ENCODE data around the gene PTGR3. TPM values are rescaled to one million over a fixed set of nuclear protein-coding genes. Genes with fewer than 3 reads are reported as not detected.

PTGR3 gene, protein sequence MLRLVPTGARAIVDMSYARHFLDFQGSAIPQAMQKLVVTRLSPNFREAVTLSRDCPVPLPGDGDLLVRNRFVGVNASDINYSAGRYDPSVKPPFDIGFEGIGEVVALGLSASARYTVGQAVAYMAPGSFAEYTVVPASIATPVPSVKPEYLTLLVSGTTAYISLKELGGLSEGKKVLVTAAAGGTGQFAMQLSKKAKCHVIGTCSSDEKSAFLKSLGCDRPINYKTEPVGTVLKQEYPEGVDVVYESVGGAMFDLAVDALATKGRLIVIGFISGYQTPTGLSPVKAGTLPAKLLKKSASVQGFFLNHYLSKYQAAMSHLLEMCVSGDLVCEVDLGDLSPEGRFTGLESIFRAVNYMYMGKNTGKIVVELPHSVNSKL
- 8.9 to 10.4 TPM (median 10.3 TPM) in 3 replicates for total RNA-seq
- long read RNA-seq, full-length matches to known transcripts: 8 of 10 reads
- long read RNA-seq, partial matches to known transcripts: 0 of 10 reads
- long read RNA-seq, other reads (novel, unspliced or antisense): 2 of 10 reads

DNA sequence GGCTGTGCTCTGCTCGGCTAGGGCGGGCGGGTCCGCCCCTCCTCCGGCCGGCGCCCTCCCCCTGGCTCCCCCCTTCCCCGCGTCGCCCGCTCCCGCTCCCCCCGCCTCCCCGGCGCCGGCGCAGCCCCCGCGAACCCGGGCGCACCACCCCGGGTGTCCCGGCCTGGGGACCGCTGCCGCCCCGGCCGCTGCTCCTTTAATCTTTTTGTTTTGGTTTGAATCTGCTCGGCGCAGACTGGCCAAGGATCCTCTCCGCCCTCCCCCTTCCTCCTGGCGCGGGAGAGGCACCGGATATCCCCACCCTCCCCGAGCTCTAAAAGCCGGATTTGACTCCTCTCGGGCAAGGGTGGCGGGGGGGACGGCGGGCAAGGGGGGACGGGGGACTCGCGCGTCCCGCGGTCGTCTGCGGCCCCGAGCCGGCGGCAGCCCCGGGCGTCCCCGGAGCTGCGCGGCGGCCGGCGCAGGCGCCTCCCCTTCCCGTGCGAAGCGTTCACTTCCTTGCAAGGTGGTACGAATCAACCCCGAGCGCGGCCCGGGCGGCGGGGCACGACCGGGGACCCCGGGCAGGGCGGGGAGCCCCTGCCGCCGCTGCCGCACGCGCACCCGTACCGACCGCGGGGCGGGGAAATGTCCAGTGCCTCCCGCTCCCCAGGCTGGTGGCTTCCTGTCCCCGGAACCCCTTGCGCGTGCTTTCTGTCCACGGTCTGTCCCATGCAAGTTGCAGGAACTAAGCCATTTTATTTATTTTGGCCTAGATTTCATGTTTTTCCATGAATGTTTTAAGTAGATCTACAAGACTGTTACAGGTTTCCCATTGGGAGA, at the start of gene PTGR3:
Gene PTGR3, minus strand, starts transcription at position 11 of the 822 bp plus-strand sequence. CDS start 81 bp downstream, outside the sequence.
- Mint-ChIP-seq H3K4me1 (ENCODE audit: low read depth) (peaks cover 57% of the 10 kb centered on the region), H3K4me3 (ENCODE audit: unreplicated experiment) (peak within 1 kb of the TSS; percentile 98), H3K27ac (ENCODE audit: unreplicated experiment) (peak within 1 kb of the TSS; percentile 87), H3K9me3 (ENCODE audit: low read depth) (no peaks in the 10 kb centered on the region), H3K27me3 (ENCODE audit: low read depth) (peaks cover 22% of the 10 kb centered on the region), H3K36me3 (ENCODE audit: low read depth) (no peaks in the 10 kb centered on the region)
- TF ChIP-seq, protein P1, sequence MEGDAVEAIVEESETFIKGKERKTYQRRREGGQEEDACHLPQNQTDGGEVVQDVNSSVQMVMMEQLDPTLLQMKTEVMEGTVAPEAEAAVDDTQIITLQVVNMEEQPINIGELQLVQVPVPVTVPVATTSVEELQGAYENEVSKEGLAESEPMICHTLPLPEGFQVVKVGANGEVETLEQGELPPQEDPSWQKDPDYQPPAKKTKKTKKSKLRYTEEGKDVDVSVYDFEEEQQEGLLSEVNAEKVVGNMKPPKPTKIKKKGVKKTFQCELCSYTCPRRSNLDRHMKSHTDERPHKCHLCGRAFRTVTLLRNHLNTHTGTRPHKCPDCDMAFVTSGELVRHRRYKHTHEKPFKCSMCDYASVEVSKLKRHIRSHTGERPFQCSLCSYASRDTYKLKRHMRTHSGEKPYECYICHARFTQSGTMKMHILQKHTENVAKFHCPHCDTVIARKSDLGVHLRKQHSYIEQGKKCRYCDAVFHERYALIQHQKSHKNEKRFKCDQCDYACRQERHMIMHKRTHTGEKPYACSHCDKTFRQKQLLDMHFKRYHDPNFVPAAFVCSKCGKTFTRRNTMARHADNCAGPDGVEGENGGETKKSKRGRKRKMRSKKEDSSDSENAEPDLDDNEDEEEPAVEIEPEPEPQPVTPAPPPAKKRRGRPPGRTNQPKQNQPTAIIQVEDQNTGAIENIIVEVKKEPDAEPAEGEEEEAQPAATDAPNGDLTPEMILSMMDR (IDR thresholded peaks at IDR 0.05): no peak
- no peak for DNase-seq (ENCODE audit: low spot score)

DNA sequence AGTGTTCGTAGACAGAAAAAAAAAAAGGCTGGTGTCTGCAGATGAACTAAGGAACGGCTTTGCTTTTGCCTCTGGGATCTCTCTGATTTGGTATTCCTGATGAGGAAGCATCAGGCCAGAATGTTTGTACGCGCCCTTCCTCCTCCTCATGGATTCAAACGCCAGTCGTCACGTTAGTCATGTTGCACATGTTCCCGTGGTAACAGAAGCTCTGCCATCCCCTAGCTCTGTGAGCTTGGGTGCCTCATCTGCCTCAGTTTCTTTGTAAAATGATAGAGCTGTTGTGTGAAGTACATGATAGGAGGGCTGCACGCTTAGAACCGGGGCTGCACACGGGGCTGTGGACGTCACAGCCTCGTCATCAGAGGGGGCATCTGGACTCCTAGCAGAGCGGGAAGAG, 48.7 kb upstream of the PTGR3 start:
- DNase-seq (ENCODE audit: low spot score): no peak
- no peaks in the 10 kb centered on the region for H3K36me3 Mint-ChIP-seq (ENCODE audit: low read depth)
- H3K4me1 Mint-ChIP-seq (ENCODE audit: low read depth): peaks cover 5% of the 10 kb centered on the region
- no peak overlapping the region for H3K4me3 Mint-ChIP-seq (ENCODE audit: unreplicated experiment)
- TF ChIP-seq, protein P1 (IDR thresholded peaks at IDR 0.05): no peak
- no peaks in the 10 kb centered on the region for H3K27me3 Mint-ChIP-seq (ENCODE audit: low read depth)
- H3K9me3 Mint-ChIP-seq (ENCODE audit: low read depth): no peaks in the 10 kb centered on the region
- no peak overlapping the region for H3K27ac Mint-ChIP-seq (ENCODE audit: unreplicated experiment)

DNA sequence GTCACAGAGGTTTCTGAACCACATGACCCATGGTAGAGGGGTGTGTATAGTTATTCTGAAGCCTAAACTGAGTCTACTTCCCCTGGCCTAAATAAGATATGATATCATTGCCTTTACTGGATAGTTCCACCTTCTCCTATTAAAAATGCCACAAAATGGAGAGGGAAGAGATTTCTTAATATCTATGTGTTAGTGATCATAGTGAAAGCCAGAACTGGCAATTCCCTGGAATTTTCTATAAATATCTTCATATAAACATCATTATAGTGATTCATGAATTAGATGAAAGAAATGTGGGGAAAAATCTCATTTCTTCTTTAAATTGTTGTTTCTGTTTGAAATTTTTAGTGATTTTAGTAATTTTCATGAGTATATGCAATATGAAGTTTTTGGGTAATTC, 47.4 kb upstream of the PTGR3 start:
- H3K9me3 Mint-ChIP-seq (ENCODE audit: low read depth): no peaks in the 10 kb centered on the region
- no peak overlapping the region for H3K27ac Mint-ChIP-seq (ENCODE audit: unreplicated experiment)
- peaks cover 14% of the 10 kb centered on the region for H3K4me1 Mint-ChIP-seq (ENCODE audit: low read depth)
- TF ChIP-seq, protein P1 (IDR thresholded peaks at IDR 0.05): no peak
- no peaks in the 10 kb centered on the region for H3K27me3 Mint-ChIP-seq (ENCODE audit: low read depth)
- H3K36me3 Mint-ChIP-seq (ENCODE audit: low read depth): no peaks in the 10 kb centered on the region
- H3K4me3 Mint-ChIP-seq (ENCODE audit: unreplicated experiment): no peak overlapping the region
- no peak for DNase-seq (ENCODE audit: low spot score)

DNA sequence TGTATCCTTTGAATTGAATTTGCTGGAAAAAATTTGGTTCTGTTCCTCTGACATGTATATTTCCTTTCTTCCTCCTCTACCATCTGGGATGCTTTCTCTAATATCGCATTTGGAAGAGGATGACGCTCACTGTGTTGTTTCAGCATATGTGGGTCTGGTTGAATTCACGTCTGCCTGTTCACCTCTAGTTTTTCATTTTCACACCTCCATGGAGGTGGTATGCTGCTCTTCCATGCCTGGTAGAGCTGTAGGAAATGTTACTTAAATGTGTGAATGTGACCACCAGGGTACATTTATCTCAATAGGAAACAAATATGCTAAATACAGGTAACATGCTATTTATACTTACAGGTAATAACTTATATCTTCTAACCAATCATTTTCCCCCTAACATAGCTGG, 46.2 kb upstream of the PTGR3 start:
- Mint-ChIP-seq H3K4me3 (ENCODE audit: unreplicated experiment) (no peak overlapping the region), H3K36me3 (ENCODE audit: low read depth) (no peaks in the 10 kb centered on the region), H3K4me1 (ENCODE audit: low read depth) (peaks cover 18% of the 10 kb centered on the region), H3K9me3 (ENCODE audit: low read depth) (no peaks in the 10 kb centered on the region), H3K27me3 (ENCODE audit: low read depth) (no peaks in the 10 kb centered on the region), H3K27ac (ENCODE audit: unreplicated experiment) (no peak overlapping the region)
- no peak for DNase-seq (ENCODE audit: low spot score)
- TF ChIP-seq, protein P1 (IDR thresholded peaks at IDR 0.05): no peak

DNA sequence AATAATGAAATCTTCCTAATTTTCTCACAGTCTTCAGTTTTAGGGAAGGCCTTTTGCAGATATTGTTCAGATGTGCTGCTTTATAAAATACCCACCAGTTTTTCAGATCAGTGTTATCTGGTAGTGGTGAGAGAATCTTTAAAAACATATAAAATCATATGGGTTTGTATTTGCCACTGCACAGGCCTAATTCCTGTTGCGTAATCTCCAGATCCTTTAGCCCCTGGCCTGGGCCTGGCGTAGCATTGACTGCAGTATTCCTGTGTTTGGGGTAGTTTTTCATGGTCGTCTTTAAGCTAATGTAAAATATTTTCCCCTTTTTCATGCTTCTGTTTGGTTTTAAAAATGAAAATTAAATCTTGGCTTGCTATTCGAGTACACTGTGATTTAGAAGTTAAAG, 44.8 kb upstream of the PTGR3 start:
- Mint-ChIP-seq H3K9me3 (ENCODE audit: low read depth) (no peaks in the 10 kb centered on the region), H3K27me3 (ENCODE audit: low read depth) (no peaks in the 10 kb centered on the region), H3K27ac (ENCODE audit: unreplicated experiment) (no peak overlapping the region), H3K36me3 (ENCODE audit: low read depth) (no peaks in the 10 kb centered on the region), H3K4me3 (ENCODE audit: unreplicated experiment) (no peak overlapping the region), H3K4me1 (ENCODE audit: low read depth) (peaks cover 18% of the 10 kb centered on the region)
- no peak for DNase-seq (ENCODE audit: low spot score)
- TF ChIP-seq, protein P1 (IDR thresholded peaks at IDR 0.05): no peak

All from chondrocyte (in vitro differentiated cells).